HEK293 (cell line): ENCODE data around the gene RCSD1.

Source experiments
- YY1 ChIP-seq: fragments of 450-650 bp; formaldehyde crosslinking; IDR thresholded peaks from 2 replicates; pipeline ENCODE4 v1.5.1; 2018; ENCODE audit warnings: missing biosample characterization, missing genetic modification characterization
- ZNF211 ChIP-seq: fragments of 450-650 bp; formaldehyde crosslinking; IDR thresholded peaks from 2 replicates; pipeline ENCODE4 v1.5.1; 2016; ENCODE audit warnings: low read depth, missing biosample characterization, missing genetic modification characterization
- ZNF274 ChIP-seq, 2 experiments: fragments of 200-500 bp in 1 of 2; fragments of 450-650 bp in 1 of 2; sonication (Bioruptor generic) in 1 of 2; formaldehyde crosslinking in 1 of 2; IDR thresholded peaks; 2 replicates each; pipeline versions ENCODE4 v1.5.1 to v1.6.1; 2014 to 2016; ENCODE audit warnings: borderline replicate concordance in 1 of 2, inconsistent platforms in 1 of 2, low read length in 1 of 2, missing biosample characterization in 1 of 2, missing genetic modification characterization in 1 of 2
- TF ChIP-seq, protein P1 (sequence below): fragments of 450-650 bp; formaldehyde crosslinking; IDR thresholded peaks from 2 replicates; pipeline ENCODE4 v1.5.1; 2016; ENCODE audit warnings: missing biosample characterization, missing genetic modification characterization

DNA sequence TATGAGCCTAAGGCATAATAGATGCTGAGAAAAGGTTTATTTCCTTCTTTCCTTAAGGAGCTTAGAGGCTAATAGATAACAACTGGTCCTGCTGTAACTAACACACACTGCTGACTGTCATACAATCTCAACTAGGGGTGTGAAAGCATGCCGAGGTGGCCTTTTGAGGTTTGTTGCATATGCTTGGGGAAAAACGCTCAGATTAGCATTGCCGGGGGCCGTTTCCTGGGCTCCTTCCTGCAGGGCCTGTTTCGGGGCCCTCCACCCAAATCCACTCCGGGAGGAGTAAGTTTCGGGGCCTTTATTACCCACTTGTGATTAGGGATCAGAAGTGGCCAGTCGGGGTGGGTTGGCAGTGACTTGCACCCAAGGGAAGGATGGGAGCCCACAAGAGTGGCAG, 27.2 kb upstream of the RCSD1 start:
- TF ChIP-seq ZNF211 (tag by site-specific recombination) (no peak), ZNF274 (IDR thresholded peaks at IDR 0.05; ENCODE audit: low read length) (no peak), ZNF274 (tag by site-specific recombination; IDR thresholded peaks at IDR 0.05; ENCODE audit: borderline replicate concordance) (no peak), YY1 (tag by site-specific recombination) (no peak)
- TF ChIP-seq, protein P1, sequence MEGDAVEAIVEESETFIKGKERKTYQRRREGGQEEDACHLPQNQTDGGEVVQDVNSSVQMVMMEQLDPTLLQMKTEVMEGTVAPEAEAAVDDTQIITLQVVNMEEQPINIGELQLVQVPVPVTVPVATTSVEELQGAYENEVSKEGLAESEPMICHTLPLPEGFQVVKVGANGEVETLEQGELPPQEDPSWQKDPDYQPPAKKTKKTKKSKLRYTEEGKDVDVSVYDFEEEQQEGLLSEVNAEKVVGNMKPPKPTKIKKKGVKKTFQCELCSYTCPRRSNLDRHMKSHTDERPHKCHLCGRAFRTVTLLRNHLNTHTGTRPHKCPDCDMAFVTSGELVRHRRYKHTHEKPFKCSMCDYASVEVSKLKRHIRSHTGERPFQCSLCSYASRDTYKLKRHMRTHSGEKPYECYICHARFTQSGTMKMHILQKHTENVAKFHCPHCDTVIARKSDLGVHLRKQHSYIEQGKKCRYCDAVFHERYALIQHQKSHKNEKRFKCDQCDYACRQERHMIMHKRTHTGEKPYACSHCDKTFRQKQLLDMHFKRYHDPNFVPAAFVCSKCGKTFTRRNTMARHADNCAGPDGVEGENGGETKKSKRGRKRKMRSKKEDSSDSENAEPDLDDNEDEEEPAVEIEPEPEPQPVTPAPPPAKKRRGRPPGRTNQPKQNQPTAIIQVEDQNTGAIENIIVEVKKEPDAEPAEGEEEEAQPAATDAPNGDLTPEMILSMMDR (tag by site-specific recombination) = no peak
